HEK293T (cell line): ENCODE measurements around the gene TUBGCP3.

Experiments
- CTCF ChIA-PET: fragments of 350-600 bp; formaldehyde crosslinking; extraction: SDS; loops from one replicate; lab custom pipeline; 2021; ENCODE audit warnings: antibody characterized with exemption, inconsistent platforms; lab: Yijun Ruan, JAX
- POLR2A ChIA-PET: fragments of 350-600 bp; formaldehyde crosslinking; extraction: SDS; loops from one replicate; lab custom pipeline; 2020; ENCODE audit warnings: antibody characterized with exemption, inconsistent platforms; lab: Yijun Ruan, JAX
- DNase-seq: peaks from one replicate; pipeline ENCODE4 v3.0.0; 2012; ENCODE audit warnings: mixed read lengths; ENCODE audit errors: extremely low spot score
- ARNT ChIP-seq: fragments of 450-650 bp; IDR thresholded peaks from 2 replicates; pipeline ENCODE4 v1.6.1; 2017; ENCODE audit warnings: mild to moderate bottlenecking
- BHLHE40 ChIP-seq: fragments of 450-650 bp; IDR thresholded peaks from 2 replicates; pipeline ENCODE4 v1.6.1; 2016; ENCODE audit warnings: mild to moderate bottlenecking, moderate library complexity, borderline replicate concordance
- CTBP1 ChIP-seq: fragments of 450-650 bp; IDR thresholded peaks from 2 replicates; pipeline ENCODE4 v1.6.1; 2016; ENCODE audit warnings: borderline replicate concordance
- ELF4 ChIP-seq: fragments of 450-650 bp; IDR thresholded peaks from 2 replicates; pipeline ENCODE4 v1.6.1; 2017; ENCODE audit warnings: antibody characterized with exemption
- FOXA1 ChIP-seq: fragments of 450-650 bp; IDR thresholded peaks from 2 replicates; pipeline ENCODE4 v1.6.1; 2016; ENCODE audit warnings: mild to moderate bottlenecking
- FOXK2 ChIP-seq: fragments of 450-650 bp; IDR thresholded peaks from 2 replicates; pipeline ENCODE4 v1.6.1; 2016; ENCODE audit warnings: mild to moderate bottlenecking
- FOXM1 ChIP-seq: fragments of 450-650 bp; IDR thresholded peaks from 2 replicates; pipeline ENCODE4 v1.6.1; 2017; ENCODE audit warnings: mild to moderate bottlenecking, borderline replicate concordance
- HDGF ChIP-seq: fragments of 450-650 bp; IDR thresholded peaks from 2 replicates; pipeline ENCODE4 v1.6.1; 2017; ENCODE audit warnings: antibody characterized with exemption, borderline replicate concordance
- L3MBTL2 ChIP-seq: fragments of 450-650 bp; conservative IDR thresholded peaks from 2 replicates; pipeline ENCODE4 v1.6.1; 2016; ENCODE audit warnings: mild to moderate bottlenecking
- LEF1 ChIP-seq: fragments of 450-650 bp; IDR thresholded peaks from 2 replicates; pipeline ENCODE4 v1.6.1; 2017; ENCODE audit warnings: mild to moderate bottlenecking, borderline replicate concordance
- NFRKB ChIP-seq: fragments of 450-650 bp; IDR thresholded peaks from 2 replicates; pipeline ENCODE4 v1.6.1; 2016; ENCODE audit warnings: mild to moderate bottlenecking, moderate library complexity
- SP1 ChIP-seq: fragments of 450-650 bp; IDR thresholded peaks from 2 replicates; pipeline ENCODE4 v1.6.1; 2017
- SUZ12 ChIP-seq: fragments of 450-650 bp; IDR thresholded peaks from 2 replicates; pipeline ENCODE4 v1.6.1; 2016; ENCODE audit warnings: mild to moderate bottlenecking
- TARDBP ChIP-seq: fragments of 450-650 bp; IDR thresholded peaks from 2 replicates; pipeline ENCODE4 v1.6.1; 2016
- ZNF384 ChIP-seq: fragments of 450-650 bp; IDR thresholded peaks from 2 replicates; pipeline ENCODE4 v1.6.1; 2016
- TF ChIP-seq, protein P1 (sequence below): fragments of 450-650 bp; IDR thresholded peaks from 2 replicates; pipeline ENCODE4 v1.6.1; 2016

The TUBGCP3 gene

DNA sequence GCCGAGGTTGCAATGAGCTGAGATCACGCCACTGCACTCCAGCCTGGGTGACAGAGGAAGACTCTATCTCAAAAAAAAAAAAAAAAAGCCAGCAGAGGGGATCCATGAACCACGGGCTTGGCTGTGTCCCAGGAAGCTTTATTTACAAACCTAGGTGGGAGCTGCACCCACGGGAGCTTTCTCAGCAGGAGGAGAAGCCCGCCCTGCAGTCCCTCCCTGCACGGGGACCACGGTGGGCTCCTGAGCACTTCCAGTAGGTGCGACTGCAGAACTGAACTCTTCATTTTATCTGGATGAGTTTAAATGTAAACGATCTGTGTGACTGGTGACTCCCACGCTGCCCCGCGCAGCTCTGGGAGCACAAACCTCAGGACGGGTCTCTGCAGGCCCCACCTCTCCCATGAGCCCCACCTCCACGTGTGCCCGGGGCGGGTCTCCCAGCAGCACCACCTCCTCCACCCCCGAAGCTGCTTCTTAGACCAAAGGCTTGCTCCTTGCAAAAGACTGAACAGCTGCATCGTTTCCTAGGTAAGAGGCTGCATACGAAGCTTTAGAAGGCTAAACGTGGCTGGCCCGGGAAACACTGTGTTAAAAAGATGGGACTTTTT lies 145.4 kb downstream of the TUBGCP3 start:
- TF ChIP-seq CTBP1, result no peak
- no peak for TF ChIP-seq FOXM1
- CTCF ChIA-PET, result interaction anchor here (0.5 to 2.2 kb wide), 4 partner anchors 32 to 968 kb away, joined by 3 to 15 read pairs (median 3); no protein-coding TSS in a partner anchor
- DNase-seq, result no peak
- POLR2A ChIA-PET, result no interaction called here

DNA sequence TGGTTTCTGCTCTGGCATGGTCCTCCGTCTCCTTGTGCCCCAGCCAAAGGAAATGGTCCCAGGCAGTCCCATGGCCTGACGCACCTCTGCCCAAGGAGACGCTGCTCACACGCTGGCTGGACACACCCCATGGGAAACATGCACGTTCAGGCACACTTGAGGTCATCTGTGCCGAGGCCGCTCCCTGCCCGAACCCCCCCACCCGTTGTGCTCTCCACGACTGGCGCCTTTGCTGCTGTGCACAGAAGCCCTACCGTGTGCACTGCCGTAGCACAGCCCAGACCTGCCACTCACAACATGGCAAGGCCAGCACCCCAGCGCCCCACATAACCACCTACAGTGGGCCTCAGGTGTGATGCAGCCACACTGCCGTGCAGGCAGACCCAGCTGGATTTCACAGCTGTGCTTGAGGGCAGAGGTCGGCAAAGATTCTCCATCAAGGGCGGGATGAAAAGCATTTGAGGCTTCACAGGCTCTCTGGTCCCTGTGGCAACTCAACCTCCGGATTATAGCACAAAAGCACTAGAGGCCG lies 146.1 kb downstream of the TUBGCP3 start:
- POLR2A ChIA-PET, result no interaction called here
- DNase-seq, result no peak
- no peak for TF ChIP-seq FOXA1
- TF ChIP-seq ZNF384, result no peak
- TF ChIP-seq TARDBP, result no peak
- no peak for TF ChIP-seq L3MBTL2
- no peak for TF ChIP-seq FOXK2
- no peak for TF ChIP-seq SP1
- TF ChIP-seq SUZ12, result no peak
- no peak for TF ChIP-seq ELF4
- no peak for TF ChIP-seq FOXM1
- CTCF ChIA-PET, result no interaction called here

DNA sequence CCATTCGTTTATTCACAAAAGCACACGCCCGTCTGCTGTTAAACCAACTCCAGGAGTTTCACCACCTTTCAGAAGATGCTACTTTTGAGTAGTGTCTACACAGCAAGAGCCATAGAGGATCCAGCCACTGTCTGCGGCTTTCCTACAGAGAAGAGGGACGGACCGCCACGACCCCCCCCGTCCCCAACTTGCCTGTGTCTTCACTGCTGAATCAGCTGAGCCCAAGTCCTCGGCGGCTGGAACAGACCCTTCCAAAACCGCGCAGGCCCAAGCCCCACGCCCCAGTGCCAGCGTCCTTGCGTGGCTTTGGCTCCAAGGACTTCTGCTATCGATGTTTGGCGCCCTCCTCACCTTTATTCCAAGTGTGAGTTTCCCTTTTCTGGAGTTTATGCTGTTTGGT lies 146.7 kb downstream of the TUBGCP3 start:
- ChIA-PET POLR2A (no interaction called here), CTCF (no interaction called here)
- DNase-seq, result no peak
- no peak for TF ChIP-seq TARDBP
- no peak for TF ChIP-seq SP1
- TF ChIP-seq BHLHE40, result no peak
- TF ChIP-seq FOXA1, result no peak
- TF ChIP-seq CTBP1, result no peak
- TF ChIP-seq ARNT, result no peak
- TF ChIP-seq ELF4, result no peak
- no peak for TF ChIP-seq L3MBTL2
- no peak for TF ChIP-seq ZNF384
- no peak for TF ChIP-seq SUZ12
- TF ChIP-seq HDGF, result no peak
- TF ChIP-seq FOXM1, result no peak

DNA sequence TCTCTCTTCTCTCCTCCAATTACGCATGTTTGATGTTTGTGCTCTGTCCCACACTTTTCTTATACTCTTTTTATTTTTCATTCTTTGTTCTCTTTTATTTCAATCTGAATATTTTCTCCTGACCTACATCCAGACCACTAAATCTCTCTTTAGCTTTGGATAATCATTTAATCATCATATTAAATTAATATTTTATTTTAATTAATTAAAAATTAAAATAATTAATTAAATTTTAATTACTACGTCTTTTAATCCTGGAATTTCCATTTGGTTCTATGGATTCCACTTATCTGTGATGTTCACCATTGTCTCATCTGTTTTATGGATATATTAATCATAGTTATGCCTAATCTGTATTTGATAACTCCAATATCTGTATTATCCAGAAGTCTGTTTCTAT lies 149.4 kb downstream of the TUBGCP3 start:
- TF ChIP-seq FOXM1, result no peak
- ChIA-PET CTCF (no interaction called here), POLR2A (no interaction called here)
- no peak for DNase-seq

DNA sequence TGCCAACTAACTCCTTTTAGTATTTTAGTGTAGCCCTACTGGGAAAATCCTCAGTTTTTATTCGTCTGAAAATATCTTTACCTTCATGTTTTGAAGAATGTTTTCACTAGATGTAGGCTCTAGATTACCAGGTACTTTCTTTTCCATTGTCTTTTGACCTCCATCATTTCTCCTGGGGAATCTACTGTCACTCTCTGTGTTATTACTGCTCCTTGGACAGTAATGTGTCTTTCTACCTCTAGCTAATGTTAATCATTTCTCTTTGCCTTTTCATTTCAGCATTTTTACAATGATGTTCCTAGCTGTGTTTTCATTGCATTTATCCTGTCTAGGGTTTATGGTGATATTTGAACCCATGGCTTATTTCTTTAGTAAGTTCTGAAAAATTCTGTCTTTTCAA lies 149.9 kb downstream of the TUBGCP3 start:
- DNase-seq, result no peak
- TF ChIP-seq FOXK2 (no peak), ZNF384 (no peak), SUZ12 (no peak), L3MBTL2 (no peak), ELF4 (no peak), LEF1 (no peak), FOXA1 (no peak), BHLHE40 (no peak), HDGF (no peak), ARNT (no peak), SP1 (no peak), NFRKB (no peak), CTBP1 (no peak), TARDBP (no peak), FOXM1 (no peak)
- TF ChIP-seq, protein P1, sequence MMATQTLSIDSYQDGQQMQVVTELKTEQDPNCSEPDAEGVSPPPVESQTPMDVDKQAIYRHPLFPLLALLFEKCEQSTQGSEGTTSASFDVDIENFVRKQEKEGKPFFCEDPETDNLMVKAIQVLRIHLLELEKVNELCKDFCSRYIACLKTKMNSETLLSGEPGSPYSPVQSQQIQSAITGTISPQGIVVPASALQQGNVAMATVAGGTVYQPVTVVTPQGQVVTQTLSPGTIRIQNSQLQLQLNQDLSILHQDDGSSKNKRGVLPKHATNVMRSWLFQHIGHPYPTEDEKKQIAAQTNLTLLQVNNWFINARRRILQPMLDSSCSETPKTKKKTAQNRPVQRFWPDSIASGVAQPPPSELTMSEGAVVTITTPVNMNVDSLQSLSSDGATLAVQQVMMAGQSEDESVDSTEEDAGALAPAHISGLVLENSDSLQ, result no peak
- ChIA-PET CTCF (no interaction called here), POLR2A (no interaction called here)

DNA sequence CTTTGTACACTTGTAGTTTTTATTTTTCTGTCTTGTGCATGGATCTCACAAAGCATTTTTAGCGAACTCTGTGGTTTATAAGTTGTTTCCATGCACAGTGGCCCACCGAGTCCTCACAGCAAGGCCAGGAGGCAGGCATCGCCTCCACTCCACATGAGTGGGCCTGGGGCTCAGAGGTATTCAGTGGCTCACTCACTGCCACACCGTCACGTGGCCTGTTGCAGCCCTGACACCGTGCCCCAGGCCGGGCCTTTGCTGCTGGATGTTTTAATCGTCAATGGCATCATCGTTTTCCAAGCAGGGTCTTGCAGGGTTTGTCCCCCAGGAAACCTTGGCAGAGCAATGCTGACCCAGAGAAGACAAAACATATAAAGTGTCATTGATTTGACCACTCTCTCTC lies 152.0 kb downstream of the TUBGCP3 start:
- CTCF ChIA-PET, result no interaction called here
- POLR2A ChIA-PET, result no interaction called here
- no peak for TF ChIP-seq LEF1
- TF ChIP-seq, protein P1, result no peak
- TF ChIP-seq ZNF384, result no peak
- no peak for TF ChIP-seq ARNT
- TF ChIP-seq NFRKB, result no peak
- TF ChIP-seq SP1, result no peak
- DNase-seq, result no peak
